K562 (cell line): ENCODE results near the gene GGT5. TPM values are rescaled to one million over a fixed set of nuclear protein-coding genes. Genes with fewer than 3 reads are reported as not detected.

Experiments used
- ATAC-seq: fragments of 200-7000 bp; cut with Tn5 transposase; 3 replicates; pipeline ENCODE4 v1.9.1; 2020; ENCODE audit warnings: moderate library complexity
- BruUV-seq: library from RNA; stranded (reverse); fragments of 400-500 nt; replicated peaks from 2 replicates; lab custom pipeline; 2021; lab: Mats Ljungman, UMichigan
- CTCF ChIA-PET: fragments of 300-600 bp; formaldehyde crosslinking; extraction: SDS; loops from one replicate; lab custom pipeline; 2021; ENCODE audit warnings: low intra/inter-chr PET ratio; lab: Yijun Ruan, JAX
- POLR2A ChIA-PET: fragments of 300-600, 350-650 bp; sonication (Branson Sonifier 250); formaldehyde crosslinking; extraction: SDS; loops from one replicate; lab custom pipeline; 2021; ENCODE audit warnings: antibody characterized with exemption, inconsistent platforms; lab: Yijun Ruan, JAX
- DNase-seq, 4 experiments: peaks; one replicate each; pipeline versions ENCODE4 v3.0.0 to v3.0.0-alpha.2; 2011 to 2018; ENCODE audit warnings: low spot score in 3 of 4, mixed read lengths in 3 of 4; ENCODE audit errors: extremely low read depth in 1 of 4
- FAIRE-seq: peaks from 2 replicates; lab custom pipeline; 2011; peaks lifted over from hg19 to GRCh38; lab: Jason Lieb, UNC
- H2AFZ ChIP-seq: 2 replicates; pipeline ENCODE4 v1.6.0; 2011; ENCODE audit warnings: low read depth, low read length, control low read depth, inconsistent platforms
- H3K27ac ChIP-seq: fragments of 200-600 bp; 3 replicates; pipeline ENCODE4 v1.8.0; 2011; ENCODE audit warnings: low read depth, mild to moderate bottlenecking, control low read depth, inconsistent platforms, low read length, moderate library complexity, mixed read lengths; ENCODE audit errors: extremely low read depth
- H3K27me3 ChIP-seq, 2 experiments: fragments of 300-600 bp in 1 of 2; 2 replicates in 1 of 2; 3 replicates in 1 of 2; pipeline versions ENCODE4 v1.6.0 to v1.8.0; 2011; ENCODE audit warnings: inconsistent platforms in 2 of 2, low read length in 2 of 2, mild to moderate bottlenecking in 1 of 2, mixed read lengths in 1 of 2, moderate library complexity in 1 of 2; ENCODE audit not compliant: control insufficient read depth in 2 of 2, insufficient read depth in 2 of 2
- H3K36me3 ChIP-seq: fragments of 300-600 bp; 3 replicates; pipeline ENCODE4 v1.8.0; 2011; ENCODE audit warnings: mild to moderate bottlenecking, low read length, inconsistent platforms; ENCODE audit not compliant: control insufficient read depth, insufficient read depth
- H3K4me1 ChIP-seq, 2 experiments: fragments of 200-600 bp in 1 of 2; replicated peaks in 1 of 2; 2 replicates in 1 of 2; 3 replicates in 1 of 2; pipeline versions ENCODE4 v1.5.1 to v1.8.0; 2011; ENCODE audit warnings: inconsistent platforms in 2 of 2, low read length in 2 of 2, mild to moderate bottlenecking in 1 of 2, mixed read lengths in 1 of 2, moderate library complexity in 1 of 2; ENCODE audit not compliant: control insufficient read depth in 2 of 2, insufficient read depth in 2 of 2
- H3K4me2 ChIP-seq: 2 replicates; pipeline ENCODE4 v1.6.1; 2011; ENCODE audit warnings: low read length, control low read depth, inconsistent platforms, mixed read lengths; ENCODE audit not compliant: insufficient read depth
- H3K4me3 ChIP-seq: fragments of 200-600 bp; sonication (generic), shearing (Covaris generic); 2 replicates; pipeline ENCODE4 v1.5.1; 2016; ENCODE audit warnings: control low read depth, inconsistent platforms
- H3K79me2 ChIP-seq: fragments of 200-600 bp; 3 replicates; pipeline ENCODE4 v1.8.0; 2011; ENCODE audit warnings: low read length, inconsistent platforms; ENCODE audit not compliant: control insufficient read depth, insufficient read depth
- H3K9ac ChIP-seq, 2 experiments: 2 replicates each; pipeline versions ENCODE4 v1.6.0 to v1.6.1; 2011; ENCODE audit warnings: low read depth in 2 of 2, low read length in 2 of 2, control low read depth in 1 of 2, inconsistent platforms in 1 of 2, mild to moderate bottlenecking in 1 of 2, mixed read lengths in 1 of 2; ENCODE audit not compliant: insufficient read depth in 1 of 2
- H3K9me1 ChIP-seq: one replicate; pipeline ENCODE4 v1.6.0; 2011; ENCODE audit warnings: inconsistent platforms, mild to moderate bottlenecking, low read length, moderate library complexity; ENCODE audit not compliant: control insufficient read depth, insufficient read depth
- H3K9me3 ChIP-seq: replicated peaks from 2 replicates; pipeline ENCODE4 v1.5.1; 2011; ENCODE audit warnings: low read depth, low read length, inconsistent platforms; ENCODE audit not compliant: control insufficient read depth, insufficient read depth
- H4K20me1 ChIP-seq: replicated peaks from 2 replicates; pipeline ENCODE4 v1.6.1; 2011; ENCODE audit warnings: low read length, inconsistent platforms, mixed read lengths; ENCODE audit not compliant: control insufficient read depth, insufficient read depth
- LEF1 ChIP-seq: fragments of 450-650 bp; IDR thresholded peaks from 2 replicates; pipeline ENCODE4 v1.6.1; 2016; ENCODE audit warnings: mild to moderate bottlenecking
- SP2 ChIP-seq: IDR thresholded peaks from 2 replicates; pipeline ENCODE4 v1.6.1; 2011; ENCODE audit warnings: mild to moderate bottlenecking, low read depth, low read length, moderate library complexity; ENCODE audit not compliant: poor library complexity, severe bottlenecking; ENCODE audit errors: extremely low read depth
- SPI1 ChIP-seq: IDR thresholded peaks from 2 replicates; pipeline ENCODE4 v1.6.1; 2011; ENCODE audit warnings: low read depth, low read length, control low read depth, borderline replicate concordance
- SRSF7 ChIP-seq: fragments of 200-400 bp; formaldehyde crosslinking; optimal IDR thresholded peaks from 2 replicates; pipeline ENCODE3; 2017; ENCODE audit warnings: mild to moderate bottlenecking, low read depth, low read length
- TCF7 ChIP-seq: sonication (generic); IDR thresholded peaks from 2 replicates; pipeline ENCODE4 v1.6.1; 2016; ENCODE audit warnings: antibody characterized with exemption, borderline replicate concordance
- TRIM28 ChIP-seq: fragments of 450-650 bp; IDR thresholded peaks from 2 replicates; pipeline ENCODE4 v1.6.1; 2017
- ZNF174 ChIP-seq: fragments of 250-450 bp; sonication (Bioruptor Pico); IDR thresholded peaks from 2 replicates; pipeline ENCODE4 v1.4.0; 2020; ENCODE audit warnings: mild to moderate bottlenecking
- ZNF507 ChIP-seq: conservative IDR thresholded peaks from 2 replicates; pipeline ENCODE4 v1.6.1; 2017; ENCODE audit warnings: missing genetic modification characterization, missing compliant biosample characterization
- WGBS: fragments of 100-300 bp; shearing (Covaris generic); methylation state at CpG from one replicate; pipeline ENCODE4 v1.1.6; 2016; ENCODE audit warnings: low coverage, mixed read lengths; ENCODE audit not compliant: insufficient coverage; ENCODE audit errors: missing lambda C conversion rate; 5-methylcytosine and 5-hydroxymethylcytosine counted together
- in situ Hi-C: fragments of 300-500 bp; cut with MboI; formaldehyde crosslinking; loops from 4 replicates; pipeline ENCODE4 v1.15.0; 2018; ENCODE audit warnings: inconsistent platforms, mixed read lengths
- intact Hi-C: fragments of 100-400 bp; cut with micrococcal nuclease; formaldehyde crosslinking; loops from 2 replicates; pipeline ENCODE4 v1.14.2; 2022
- polyA plus RNA-seq, 8 experiments: library from polyadenylated mRNA; depleted of rRNA in 4 of 8; stranded (reverse) in 5 of 8; unstranded in 3 of 8; fragments of >200 nt; fragmentation: Nextera tagmentation in 2 of 8; fragmentation: Illumina TruSeq in 1 of 8; extraction: Ambion mirVana in 2 of 8; extraction: Trizol in 1 of 8; gene quantifications; 2 replicates each; pipeline versions ENCODE4 v1.2.1 to v1.2.3, GENCODE V29; 2011 to 2014; ENCODE audit warnings: inconsistent platforms in 1 of 8, missing spikeins in 1 of 8
- total RNA-seq, 7 experiments: library from RNA; depleted of rRNA in 6 of 7; stranded (reverse); fragments of >200 nt in 6 of 7; fragmentation: Illumina TruSeq in 2 of 7; extraction: Trizol in 2 of 7; gene quantifications; 2 replicates each; pipeline versions ENCODE4 v1.2.1 to v1.2.3, GENCODE V29; 2011 to 2021; ENCODE audit warnings: low replicate concordance in 1 of 7
- TF ChIP-seq, protein P1 (sequence below): fragments of 200-800 bp; sonication (Bioruptor generic); IDR thresholded peaks from 2 replicates; pipeline ENCODE4 v1.6.1; 2016; ENCODE audit warnings: missing genetic modification characterization, missing compliant biosample characterization
- TF ChIP-seq, protein P2 (sequence below): sonication (generic); formaldehyde crosslinking; IDR thresholded peaks from 2 replicates; pipeline ENCODE4 v1.8.1; 2023; ENCODE audit warnings: mild to moderate bottlenecking, missing genetic modification reagents

GGT5 gene
- total and polyA plus RNA-seq, 9 of the 15 experiments (the other 6 are each of a cell fraction or from before 2014, with no cell fraction given), result 0.07 to 0.69 (median 0.18) TPM; not detected in 4

DNA sequence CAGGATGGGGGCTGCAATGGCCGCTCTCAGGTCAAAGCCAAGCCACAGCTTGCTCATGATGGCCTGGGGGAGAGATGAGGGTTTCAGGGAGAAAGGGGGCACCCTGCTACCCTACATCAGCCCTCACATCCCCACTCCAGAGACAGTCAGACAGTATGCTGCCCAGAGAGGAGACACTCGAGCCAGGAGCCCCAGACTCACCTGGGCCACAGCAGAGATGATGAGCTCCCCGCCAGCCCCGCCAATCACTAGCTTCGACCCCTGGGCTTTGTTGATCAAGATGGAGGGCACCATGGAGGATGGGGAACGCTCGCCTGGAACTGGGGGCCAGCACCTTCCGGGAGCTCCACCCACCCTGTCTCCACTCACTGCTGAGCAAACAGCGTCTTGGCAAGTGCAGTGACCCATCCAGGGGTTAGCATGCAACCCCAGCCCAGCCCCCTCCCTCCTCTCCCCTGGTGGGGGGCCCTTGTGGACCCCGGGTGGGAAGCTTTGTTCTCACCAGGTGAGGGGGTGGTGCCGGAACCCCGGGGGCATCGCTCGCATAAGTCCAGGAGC lies 19.8 kb downstream of the GGT5 start:
- TF ChIP-seq, protein P1, sequence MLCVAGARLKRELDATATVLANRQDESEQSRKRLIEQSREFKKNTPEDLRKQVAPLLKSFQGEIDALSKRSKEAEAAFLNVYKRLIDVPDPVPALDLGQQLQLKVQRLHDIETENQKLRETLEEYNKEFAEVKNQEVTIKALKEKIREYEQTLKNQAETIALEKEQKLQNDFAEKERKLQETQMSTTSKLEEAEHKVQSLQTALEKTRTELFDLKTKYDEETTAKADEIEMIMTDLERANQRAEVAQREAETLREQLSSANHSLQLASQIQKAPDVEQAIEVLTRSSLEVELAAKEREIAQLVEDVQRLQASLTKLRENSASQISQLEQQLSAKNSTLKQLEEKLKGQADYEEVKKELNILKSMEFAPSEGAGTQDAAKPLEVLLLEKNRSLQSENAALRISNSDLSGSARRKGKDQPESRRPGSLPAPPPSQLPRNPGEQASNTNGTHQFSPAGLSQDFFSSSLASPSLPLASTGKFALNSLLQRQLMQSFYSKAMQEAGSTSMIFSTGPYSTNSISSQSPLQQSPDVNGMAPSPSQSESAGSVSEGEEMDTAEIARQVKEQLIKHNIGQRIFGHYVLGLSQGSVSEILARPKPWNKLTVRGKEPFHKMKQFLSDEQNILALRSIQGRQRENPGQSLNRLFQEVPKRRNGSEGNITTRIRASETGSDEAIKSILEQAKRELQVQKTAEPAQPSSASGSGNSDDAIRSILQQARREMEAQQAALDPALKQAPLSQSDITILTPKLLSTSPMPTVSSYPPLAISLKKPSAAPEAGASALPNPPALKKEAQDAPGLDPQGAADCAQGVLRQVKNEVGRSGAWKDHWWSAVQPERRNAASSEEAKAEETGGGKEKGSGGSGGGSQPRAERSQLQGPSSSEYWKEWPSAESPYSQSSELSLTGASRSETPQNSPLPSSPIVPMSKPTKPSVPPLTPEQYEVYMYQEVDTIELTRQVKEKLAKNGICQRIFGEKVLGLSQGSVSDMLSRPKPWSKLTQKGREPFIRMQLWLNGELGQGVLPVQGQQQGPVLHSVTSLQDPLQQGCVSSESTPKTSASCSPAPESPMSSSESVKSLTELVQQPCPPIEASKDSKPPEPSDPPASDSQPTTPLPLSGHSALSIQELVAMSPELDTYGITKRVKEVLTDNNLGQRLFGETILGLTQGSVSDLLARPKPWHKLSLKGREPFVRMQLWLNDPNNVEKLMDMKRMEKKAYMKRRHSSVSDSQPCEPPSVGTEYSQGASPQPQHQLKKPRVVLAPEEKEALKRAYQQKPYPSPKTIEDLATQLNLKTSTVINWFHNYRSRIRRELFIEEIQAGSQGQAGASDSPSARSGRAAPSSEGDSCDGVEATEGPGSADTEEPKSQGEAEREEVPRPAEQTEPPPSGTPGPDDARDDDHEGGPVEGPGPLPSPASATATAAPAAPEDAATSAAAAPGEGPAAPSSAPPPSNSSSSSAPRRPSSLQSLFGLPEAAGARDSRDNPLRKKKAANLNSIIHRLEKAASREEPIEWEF (CRISPR knock-in tag), result no peak
- TF ChIP-seq LEF1, result no peak
- no peak for TF ChIP-seq ZNF507 (tag)
- TF ChIP-seq TCF7, result no peak
- no peak for TF ChIP-seq SP2
- no peak for TF ChIP-seq ZNF174 (CRISPR knock-in tag)
- no peak for TF ChIP-seq SRSF7
- TF ChIP-seq, protein P2, sequence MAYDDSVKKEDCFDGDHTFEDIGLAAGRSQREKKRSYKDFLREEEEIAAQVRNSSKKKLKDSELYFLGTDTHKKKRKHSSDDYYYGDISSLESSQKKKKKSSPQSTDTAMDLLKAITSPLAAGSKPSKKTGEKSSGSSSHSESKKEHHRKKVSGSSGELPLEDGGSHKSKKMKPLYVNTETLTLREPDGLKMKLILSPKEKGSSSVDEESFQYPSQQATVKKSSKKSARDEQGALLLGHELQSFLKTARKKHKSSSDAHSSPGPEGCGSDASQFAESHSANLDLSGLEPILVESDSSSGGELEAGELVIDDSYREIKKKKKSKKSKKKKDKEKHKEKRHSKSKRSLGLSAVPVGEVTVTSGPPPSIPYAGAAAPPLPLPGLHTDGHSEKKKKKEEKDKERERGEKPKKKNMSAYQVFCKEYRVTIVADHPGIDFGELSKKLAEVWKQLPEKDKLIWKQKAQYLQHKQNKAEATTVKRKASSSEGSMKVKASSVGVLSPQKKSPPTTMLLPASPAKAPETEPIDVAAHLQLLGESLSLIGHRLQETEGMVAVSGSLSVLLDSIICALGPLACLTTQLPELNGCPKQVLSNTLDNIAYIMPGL (CRISPR knock-in tag), result no peak
- no peak for TF ChIP-seq TRIM28
- TF ChIP-seq SPI1, result no peak
- Histone ChIP-seq H3K27me3 (no peaks in the 10 kb centered on the region), H3K27ac (no peak overlapping the region), H4K20me1 (no peaks in the 10 kb centered on the region), H3K36me3 (no peaks in the 10 kb centered on the region), H3K4me1 (peaks cover 0 to 4% of the 10 kb centered on the region in 2 experiments; a peak in 2 of 5 replicates), H2AFZ (no peak overlapping the region), H3K4me3 (no peak overlapping the region), H3K9me1 (no peaks in the 10 kb centered on the region), H3K9me3 (no peaks in the 10 kb centered on the region), H3K9ac (no peak overlapping the region), H3K79me2 (no peaks in the 10 kb centered on the region), H3K4me2 (no peak overlapping the region)
- ATAC-seq (no peak), DNase-seq (no peak), FAIRE-seq (no peak)
- POLR2A ChIA-PET, result no interaction called here
- no TSS peak for BruUV-seq
- CTCF ChIA-PET, result interaction anchor here (0.5 kb wide), 1 partner anchor 46 kb away, joined by 3 read pairs; no protein-coding TSS in a partner anchor
- intact Hi-C loops (no loop called here), in situ Hi-C loops (no loop called here)
- WGBS, result 33% methylated on average over 1 of the region's 14 CpGs
